ENCODE measurements around the gene C1QTNF3.
"Not testable (repeated sequence)": the region's sequence is repeated elsewhere in the genome, so short reads cannot be mapped to it uniquely, and the experiment has no call there.

Gene C1QTNF3

DNA sequence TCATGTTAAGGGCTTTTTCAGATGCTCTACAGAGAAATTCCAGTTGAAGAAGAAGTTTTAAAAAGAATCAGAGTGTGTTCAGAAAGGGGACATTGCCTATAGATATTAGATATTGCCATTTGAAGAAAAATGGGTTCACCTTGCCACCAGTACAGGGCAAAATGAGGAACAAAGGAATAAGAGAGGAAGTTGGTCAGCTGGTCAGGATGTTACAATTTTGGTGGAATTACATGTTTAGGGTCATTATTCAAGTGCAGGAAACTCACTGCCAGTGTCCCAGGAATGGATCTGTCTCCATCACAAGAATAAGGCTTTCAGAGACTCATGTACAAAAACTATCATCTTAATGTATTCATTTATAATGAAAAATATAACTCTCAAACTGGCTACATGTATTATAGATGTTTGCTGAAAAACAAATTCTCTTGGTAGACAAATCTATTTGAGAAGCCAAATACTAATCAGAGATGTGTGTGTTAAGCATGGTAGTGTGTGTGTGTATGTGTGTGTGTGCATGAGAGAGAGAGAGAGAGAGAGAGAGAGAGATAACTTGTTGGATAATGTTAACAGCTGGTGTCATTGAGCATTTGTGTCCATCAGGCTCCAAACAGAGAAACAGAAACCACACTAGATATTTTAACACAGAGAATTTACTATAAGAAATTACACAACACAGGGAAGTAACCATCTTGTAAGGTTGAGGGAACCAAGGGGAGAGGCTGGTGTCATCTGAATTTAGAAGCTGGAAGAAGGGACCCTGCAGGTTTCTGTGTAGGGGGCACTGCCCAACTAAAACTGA, 5.0 kb upstream of the C1QTNF3 start:
- no peak for DNase-seq

DNA sequence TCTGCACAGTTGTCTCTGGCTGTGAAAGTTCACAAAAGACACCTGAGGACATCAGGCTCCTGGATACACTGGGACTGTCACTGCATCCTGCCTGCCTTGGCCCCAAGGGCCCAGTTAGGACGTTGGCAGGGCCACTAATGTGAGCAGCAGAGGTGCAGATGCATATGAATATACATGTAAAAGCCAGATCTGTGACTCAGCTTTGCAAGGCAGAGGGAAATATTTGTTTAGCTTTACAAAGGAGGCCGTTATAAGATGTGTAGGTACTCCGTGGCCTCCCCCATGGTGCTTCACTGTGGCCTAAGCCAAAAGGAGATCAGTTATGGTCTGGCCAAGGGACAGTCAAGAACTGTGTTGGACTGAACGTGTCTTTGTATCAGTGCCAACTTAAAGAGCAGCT, 4.1 kb upstream of the C1QTNF3 start:
- no peak for DNase-seq

DNA sequence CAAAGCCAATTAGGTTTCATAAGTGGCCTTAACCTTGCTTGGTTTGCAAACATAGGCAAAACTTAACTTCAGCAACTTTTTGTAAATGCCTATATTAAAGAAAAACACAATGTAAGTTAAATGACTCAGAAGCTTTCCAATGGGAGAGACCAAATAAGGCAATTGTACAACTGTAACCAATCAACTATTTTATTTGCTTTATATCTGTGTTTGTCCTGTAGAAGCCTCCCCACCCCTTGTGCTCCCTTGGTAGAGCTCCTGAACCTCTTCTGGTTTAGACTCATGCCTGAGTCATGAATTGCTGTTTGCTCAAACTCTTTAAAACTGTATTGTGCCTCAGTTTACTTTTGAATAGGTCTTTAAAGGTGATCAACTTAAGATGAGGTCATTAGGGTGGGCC, 3.0 kb upstream of the C1QTNF3 start:
- no peak for DNase-seq

DNA sequence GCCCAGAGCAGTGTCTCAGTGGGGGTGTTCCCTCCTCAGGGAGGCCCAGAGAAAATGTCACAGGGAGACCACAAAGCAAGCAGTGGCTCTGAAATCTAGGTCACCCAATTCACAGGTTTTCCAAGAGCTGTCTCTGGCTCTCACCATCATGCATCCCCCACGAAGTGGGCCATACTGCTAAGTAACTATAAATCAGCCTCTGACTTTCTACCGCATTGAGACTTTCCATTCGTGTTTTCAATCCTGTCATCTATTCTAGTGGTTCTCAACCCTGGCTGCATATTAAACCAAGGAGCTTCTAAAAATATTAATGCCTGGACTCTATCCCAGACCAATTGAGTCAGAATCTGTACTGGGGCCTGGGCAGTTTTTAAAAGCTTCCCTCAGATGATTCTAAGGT, 2.0 kb upstream of the C1QTNF3 start:
- DNase-seq, result no peak

DNA sequence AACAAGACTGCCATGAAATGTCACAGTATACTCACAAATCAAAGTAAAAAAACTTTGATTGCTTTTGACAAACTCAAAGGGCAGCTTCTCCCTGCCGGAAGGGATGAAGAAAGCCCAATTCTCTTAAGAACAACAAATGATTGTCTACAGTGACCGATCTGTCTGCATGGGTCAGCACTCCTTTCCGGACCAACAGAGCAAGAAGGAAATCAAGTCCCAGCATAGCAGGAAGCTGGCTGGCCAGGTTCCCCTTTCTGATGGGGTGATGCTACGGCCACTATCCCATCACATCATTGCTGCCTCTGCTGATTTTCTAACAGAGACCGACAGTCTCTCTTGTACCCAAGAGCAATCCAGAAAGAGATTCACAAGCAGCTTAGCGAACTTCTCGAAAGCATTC, 692 bp downstream of the C1QTNF3 start:
- no peak for DNase-seq

DNA sequence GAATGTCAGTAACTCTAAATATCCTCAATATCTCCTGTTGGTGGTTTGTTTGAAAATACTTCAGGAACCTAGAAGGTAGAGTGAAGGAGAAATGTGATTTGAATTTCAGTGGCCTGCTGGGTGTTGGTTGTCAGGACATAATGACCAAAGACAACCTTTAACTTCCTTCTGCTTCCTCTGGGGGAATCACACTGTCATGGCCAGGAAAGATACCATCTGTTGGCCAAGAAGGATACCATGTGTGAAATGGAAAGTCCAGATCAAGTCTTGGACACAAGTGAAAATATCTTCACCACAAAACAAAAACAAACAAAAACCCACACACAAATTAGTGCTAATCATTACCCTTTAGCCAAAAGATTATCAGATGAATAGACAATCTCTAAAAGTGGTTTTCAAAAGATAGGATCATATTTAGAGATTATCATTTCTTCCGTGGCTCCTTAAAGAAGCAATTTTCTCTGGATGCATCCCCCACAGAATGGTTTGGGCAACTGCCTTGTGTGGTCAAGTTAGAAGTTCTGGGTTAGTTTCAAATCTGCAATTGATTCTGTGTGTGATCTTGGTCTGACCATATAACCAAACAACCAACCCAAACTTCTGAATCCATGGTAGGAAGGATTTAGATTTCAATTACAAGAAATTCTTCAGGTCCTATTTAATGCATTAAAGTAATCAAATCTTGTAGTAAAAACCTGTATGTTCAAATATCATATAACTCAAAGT, 1.6 kb downstream of the C1QTNF3 start:
- DNase-seq, result no peak

DNA sequence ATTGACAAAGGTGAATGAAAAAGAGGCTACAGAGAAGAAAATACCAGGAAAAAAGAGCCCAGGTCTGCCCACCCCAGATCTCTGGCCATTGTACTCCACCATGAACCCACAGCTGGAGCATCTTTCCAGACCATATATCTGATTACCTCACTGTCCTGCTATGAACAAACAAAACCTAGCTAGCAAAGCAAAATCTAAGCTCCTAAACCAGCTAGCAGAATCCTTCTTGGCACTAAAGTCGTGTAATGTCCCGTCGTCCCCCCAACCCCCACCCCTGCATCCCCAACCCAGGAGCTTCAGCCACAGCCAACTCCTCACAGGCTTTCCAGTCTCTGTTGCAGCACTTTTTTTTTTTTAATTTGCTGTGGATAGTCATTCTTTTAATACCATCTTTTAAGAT, 2.5 kb downstream of the C1QTNF3 start:
- DNase-seq, result no peak

DNA sequence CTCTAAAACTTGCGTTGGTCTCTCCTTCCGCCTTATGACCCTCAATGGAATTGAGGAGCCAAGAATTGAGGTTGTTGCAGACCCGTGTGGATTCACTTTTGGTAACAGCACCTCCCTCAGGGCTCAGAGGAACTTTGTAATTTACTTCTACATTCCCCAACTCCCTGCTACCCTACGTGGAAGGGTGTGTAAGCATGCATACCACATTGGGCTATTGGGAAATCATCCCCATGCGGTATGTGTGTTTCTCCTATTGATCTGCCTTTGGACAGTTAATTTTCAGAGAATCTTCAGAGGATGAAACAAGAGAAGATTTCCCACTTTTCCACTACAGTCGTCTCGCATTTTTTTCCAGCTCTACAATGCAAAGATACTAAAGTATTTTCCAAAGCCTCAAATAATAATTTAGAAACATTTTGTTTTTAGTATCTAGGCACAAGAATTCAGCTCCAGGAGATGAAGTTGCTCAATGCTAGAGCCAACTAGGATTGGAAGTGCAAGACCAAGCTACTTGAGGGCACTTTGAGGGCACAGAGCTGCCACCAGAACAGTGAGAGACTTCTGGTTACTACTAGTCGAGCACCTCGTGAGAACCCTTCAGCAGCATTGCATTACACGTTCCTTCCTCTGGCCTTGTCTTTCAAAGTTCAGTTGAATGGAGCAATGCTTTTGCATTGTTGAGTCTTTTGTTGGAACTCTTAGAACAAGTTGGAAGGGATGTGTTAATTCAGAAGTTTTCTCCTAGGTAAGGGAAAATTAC, 3.4 kb downstream of the C1QTNF3 start:
- no peak for DNase-seq

DNA sequence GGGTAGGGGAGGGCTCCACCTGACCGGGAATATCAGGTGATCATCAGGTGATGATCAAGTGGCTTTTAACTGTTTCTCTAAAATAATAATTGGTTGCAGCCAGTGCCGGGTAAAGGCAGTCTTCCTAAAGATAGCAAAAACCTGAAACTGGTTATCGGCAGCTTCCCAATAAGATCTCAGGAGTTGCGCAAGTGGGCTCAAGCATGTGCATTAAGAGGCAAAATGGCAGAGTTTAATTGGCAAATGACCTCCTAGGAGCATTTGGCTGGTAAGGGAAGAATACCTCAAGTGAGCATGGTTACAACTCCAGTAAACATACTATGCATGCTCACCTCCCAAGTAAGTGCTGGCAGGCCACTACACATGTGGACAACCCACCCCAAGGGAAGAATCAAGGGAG, 4.2 kb downstream of the C1QTNF3 start:
- no peak for DNase-seq

DNA sequence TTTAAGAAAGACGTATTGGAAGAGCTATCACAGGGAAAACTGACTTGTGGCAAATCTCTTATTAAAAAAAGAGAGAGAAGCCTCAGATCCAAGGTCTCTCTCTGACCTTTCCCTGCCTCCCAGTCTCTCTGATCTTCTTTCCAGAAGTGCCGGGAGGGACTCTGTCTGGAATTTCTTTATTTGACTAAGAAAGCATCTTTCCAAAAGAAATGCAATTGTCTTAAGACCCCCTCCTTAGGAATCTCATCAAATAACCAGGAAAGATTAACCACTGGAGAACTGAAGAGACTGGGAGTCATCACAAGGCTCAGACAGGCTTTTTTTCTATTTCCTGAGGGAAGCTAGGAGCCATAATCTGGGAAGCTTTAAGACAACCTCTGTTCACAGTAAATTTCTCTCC, 4.6 kb downstream of the C1QTNF3 start:
- DNase-seq, result no peak

DNA sequence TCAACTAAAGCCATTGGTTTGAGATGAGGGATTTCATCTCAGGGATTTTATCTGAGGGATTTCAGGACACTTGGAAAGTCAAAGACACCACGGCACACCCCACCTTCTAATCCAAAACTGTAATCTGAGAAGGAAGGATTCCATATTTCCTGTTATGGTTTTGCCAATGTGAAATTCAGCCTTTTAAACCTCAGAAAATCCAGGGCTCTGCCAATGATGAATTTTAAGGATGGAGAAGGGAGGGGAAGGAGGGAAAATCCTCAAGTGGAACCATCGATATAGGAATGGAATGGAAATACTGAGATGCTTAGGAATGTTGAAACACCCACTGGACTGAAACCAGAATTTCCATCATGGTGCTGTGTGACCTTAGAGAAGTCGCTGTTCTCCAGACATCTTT, 5.3 kb downstream of the C1QTNF3 start:
- no peak for DNase-seq

DNA sequence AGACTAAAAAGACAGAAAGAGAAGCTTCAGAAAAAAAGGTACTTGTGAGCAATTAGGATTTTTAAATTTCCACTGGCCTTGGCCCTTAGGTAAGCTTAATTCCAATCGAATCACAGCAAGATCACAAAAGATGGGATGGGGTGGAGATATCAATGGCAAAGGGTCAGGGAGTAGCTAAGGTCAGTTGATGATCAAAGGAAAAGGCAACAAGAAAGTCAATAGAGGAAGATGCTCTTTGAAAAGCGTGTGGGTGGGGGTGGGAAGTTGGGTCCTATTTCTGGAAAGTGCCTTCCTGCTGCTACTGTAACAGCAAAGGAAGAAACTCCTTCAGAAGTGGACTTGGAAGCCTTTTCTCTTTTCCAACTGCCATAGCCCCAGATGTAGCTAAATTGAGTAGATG, 7.3 kb downstream of the C1QTNF3 start:
- DNase-seq, result no peak

DNA sequence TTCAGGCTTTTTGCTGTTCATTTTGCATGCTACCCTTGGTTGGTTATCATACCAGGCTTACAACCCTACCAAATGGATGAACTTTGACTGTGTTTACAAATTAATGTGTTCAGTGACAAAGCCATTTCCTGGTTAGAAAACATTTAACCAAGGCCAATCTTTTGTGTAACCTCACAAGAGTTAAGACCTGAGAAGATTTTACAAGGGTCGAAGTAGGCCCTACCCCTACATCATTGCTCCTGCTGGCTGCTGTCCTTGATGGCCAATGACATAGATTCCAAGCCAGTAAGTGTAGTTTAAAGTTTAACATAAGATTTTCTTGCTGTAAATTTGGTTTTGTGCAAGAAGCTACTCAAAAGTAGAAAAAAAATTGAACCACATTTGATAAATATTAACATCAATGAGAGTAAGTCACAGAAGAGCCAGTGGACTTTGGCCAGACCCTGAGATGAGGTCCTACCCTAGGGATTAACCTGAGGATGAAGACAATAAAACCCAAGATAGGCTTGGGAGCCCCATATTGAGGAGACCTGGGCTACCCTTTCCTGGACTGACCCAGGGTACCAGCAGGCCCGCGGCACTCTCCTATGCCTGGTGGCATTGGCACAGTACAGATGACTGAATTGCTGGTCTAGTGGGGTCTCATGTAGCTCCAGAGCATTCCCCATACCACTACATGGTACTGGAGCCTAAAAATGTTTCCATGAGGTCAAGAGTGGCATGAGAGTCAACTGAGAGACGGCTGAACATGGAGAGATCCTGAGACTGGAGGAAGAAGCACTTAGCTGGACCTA, 8.3 kb downstream of the C1QTNF3 start:
- DNase-seq, result no peak

DNA sequence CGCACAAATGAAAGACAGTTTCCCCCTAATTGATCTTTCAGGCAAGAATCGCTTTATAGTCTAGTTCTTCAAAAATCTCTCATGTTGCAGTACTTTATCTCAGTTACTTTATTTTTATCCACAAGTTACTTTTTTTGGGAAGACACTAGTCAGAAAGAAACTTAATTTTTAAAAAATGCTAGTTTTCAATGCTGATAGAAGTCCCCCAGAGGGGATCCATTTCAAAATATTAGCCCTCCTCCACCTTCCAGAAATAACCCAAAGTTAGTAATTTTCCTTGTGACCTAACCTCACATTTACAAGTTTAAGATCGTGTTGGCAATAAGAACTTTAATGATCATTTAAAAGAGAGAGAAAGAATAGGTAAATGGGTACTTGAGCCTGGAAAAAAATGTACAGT, 11.0 kb downstream of the C1QTNF3 start:
- no peak for DNase-seq

DNA sequence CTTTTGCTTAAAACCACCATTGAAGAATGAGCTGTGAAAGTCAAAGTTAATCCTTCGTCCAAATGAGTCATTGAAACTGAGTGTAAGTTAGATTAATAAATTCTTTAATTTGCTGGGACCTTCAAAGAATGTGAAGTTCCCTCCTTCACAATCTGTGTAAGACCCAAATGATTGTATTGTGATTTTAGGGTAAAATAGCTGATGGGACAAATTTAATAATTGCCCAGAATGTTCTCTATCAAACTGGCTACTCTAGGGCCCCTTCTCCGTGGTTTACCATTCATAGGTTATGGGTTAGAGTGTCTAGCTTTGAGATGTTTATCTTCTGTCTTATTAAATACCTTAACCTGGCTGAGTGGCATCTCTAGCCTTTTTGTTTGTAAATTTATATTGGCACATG, 11.9 kb downstream of the C1QTNF3 start:
- DNase-seq, result no peak

DNA sequence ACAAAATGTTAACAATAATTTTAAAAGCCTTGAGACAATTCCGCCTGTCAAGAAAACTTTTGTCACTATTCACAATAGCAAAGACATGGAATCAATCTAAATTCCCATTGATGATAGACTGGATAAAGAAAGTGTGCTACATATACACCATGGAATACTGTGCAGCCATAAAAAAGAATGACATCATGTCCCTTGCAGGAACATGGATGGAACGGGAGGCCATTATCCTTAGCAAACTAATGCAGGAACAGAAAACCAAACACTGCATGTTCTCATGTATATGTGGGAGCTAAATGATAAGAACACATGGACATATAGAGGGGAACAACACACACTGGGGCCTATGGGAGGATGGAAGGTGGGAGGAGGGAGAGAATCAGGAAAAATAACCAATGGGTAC, 12.4 kb downstream of the C1QTNF3 start:
- DNase-seq, result not testable (repeated sequence)

DNA sequence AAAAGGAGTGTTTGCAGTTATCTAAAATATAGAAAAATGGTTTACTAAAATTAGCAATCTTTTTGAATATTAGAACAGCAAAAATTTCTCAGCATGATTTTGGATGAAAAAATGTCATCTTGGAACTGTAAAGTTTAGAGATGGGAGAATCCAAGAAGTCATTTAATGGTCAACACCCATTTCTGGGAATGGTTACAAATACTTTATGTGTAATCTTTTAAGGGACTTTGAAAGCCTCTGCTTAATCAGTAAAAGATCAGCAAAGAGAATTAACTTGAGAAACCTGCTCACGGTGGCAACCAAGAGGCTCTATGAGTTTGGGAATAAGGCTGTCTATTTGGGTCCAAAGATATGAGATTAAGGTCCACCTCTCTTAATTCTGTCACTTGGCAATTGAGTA, 13.0 kb downstream of the C1QTNF3 start:
- no peak for DNase-seq

DNA sequence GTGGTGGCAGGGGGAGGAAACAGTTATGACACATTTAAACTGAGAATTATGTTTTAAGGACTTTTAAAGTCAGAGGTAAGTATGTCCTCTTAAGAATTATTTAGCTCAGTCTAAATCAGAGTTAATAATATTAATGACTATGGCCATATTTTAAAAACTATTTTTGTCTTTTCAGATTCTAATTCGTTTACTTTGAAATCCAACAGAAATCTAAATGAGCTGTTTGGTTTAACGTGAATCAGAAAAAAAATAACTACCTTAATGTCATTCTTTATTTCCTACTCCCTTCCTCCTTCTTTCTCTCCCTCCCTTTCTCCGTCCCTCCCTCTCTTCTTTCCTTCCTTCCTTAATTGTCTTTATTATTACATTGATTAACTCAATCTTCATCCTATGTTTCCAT, 14.7 kb downstream of the C1QTNF3 start:
- no peak for DNase-seq

DNA sequence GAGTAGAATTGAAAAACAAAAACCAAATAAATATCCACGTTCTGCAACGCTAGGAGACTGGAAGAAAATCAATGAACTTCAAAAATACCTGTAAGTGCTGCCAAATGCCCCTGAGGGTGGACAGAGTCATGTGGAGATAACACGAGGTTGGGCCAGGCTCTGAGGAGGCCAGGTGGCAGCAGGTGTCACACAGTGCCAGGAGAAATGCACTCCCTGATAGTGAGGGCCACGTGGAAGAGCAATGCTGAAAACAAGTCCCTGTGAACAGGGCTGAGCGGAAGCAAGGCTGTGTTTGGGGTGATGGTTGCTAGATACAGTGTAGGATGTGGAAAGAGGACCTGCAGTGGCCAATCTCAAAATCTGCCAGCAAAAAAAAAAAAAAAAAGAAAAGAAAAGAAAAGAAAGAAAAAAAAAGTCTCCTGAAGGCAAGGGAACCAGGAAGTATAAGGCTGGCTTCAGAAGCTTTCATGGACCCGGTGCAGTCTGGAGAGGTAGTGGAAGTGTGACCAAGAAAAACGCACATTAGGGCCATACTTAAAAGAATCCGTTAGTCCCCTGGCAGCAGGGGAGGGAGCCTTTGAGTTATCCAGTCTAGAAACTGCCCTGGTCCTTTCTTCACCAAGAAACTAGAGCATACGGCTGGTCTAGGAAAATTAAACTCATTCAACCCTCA, 16.8 kb downstream of the C1QTNF3 start:
- no peak for DNase-seq

DNA sequence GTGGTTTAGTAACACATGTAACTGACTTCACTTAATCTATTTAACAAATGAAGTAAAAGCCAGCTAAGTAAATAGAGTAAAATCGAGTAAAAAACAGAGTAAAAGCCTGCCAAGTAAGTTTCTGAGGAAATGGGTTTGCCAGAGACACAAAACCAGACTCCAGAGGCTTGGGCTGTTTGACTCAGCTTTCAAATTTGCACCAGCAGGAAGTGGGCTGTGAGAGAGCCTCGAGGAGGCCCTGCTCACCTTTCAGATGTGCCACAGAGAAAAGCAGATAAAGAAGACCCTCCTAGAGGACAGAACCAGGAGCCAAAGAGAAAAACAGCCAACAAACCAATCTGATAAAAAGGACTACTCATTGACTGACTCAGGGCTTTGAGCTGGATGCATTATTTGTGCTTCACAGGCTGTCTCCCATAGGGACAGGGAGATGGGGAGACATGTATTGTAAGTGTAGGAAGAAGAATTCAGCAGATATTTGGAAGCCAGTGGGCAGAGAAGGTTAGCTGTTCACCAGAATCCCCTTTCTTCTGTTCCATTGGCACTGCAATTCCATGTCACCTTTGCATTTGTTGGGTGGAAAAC, 20.8 kb downstream of the C1QTNF3 start:
- peak; percentile 88 for DNase-seq

DNA sequence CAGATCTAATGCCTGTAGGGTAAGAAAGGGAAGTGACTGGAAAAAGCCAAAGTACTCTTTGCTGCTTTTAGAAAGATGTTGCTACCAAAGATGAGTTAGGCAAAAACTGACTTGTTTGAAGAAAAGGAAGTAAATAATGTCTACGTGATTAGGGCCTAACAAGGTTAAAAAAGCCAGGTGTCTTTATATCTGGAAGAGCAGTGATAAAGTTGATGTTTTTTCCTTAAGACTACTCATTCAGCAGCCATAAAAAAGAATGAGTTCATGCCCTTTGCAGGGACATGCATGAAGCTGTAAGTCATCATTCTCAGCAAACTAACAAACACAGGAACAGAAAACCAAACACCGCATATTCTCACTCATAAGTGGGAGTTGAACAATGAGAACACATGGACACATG, 21.7 kb downstream of the C1QTNF3 start:
- DNase-seq, result no peak

DNA sequence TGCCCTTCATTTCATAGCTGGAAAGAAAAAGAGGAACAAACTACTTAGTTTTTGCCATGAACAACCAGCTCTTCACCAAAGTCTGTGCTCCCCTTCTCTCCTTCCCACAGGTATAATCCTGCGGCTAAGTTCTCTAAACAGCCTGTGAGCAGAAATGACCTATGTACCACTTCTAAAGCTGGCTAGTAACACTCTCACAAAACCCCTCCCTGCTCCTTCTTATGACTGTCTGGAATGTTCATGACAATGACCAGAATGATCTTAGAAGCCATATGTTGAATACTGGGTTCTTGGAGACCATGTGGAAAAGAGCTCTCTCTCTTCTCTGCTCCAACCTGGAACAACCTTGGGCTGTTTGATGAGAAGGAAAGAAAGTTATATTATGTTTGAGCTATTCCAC, 22.3 kb downstream of the C1QTNF3 start:
- no peak for DNase-seq
